WERI-Rb-1 (cell line): ENCODE measurements around the gene DZANK1.

Experiments used
- DNase-seq: peaks from one replicate; pipeline ENCODE4 v3.0.0-alpha.2; 2020
- H3K27ac ChIP-seq: fragments of 250-450 bp; sonication (Bioruptor Pico); 2 replicates; pipeline ENCODE4 v1.5.1; 2020; ENCODE audit warnings: mild to moderate bottlenecking, moderate library complexity
- H3K27me3 ChIP-seq: fragments of 250-450 bp; sonication (Bioruptor Pico); 2 replicates; pipeline ENCODE4 v1.5.1; 2021; ENCODE audit warnings: mild to moderate bottlenecking, low read depth, moderate library complexity; ENCODE audit not compliant: insufficient read depth, severe bottlenecking
- H3K36me3 ChIP-seq: fragments of 250-450 bp; sonication (Bioruptor Pico); 2 replicates; pipeline ENCODE4 v1.5.1; 2020; ENCODE audit warnings: mild to moderate bottlenecking, moderate library complexity
- H3K4me3 ChIP-seq: 2 replicates; pipeline ENCODE4 v1.5.1; 2011; ENCODE audit warnings: low read depth, mild to moderate bottlenecking, control low read depth, low read length
- H3K9me3 ChIP-seq: fragments of 250-450 bp; sonication (Bioruptor Pico); 2 replicates; pipeline ENCODE4 v1.5.1; 2021; ENCODE audit warnings: mild to moderate bottlenecking, moderate library complexity; ENCODE audit not compliant: severe bottlenecking
- TF ChIP-seq, protein P1 (sequence below): IDR thresholded peaks from 2 replicates; pipeline ENCODE4 v1.5.1; 2011; ENCODE audit warnings: low read depth, mild to moderate bottlenecking, control low read depth, inconsistent platforms, low read length

Gene DZANK1

GRCh38 chr20:18496740-18497592 lies 30.1 kb upstream of the DZANK1 start, which contains the start of gene RBBP9:
TSS of gene RBBP9 (minus strand) at chr20:18497225. CDS start at chr20:18497167, 58 bp downstream.
- no peaks in the 10 kb centered on the region for H3K27me3 ChIP-seq
- peak; percentile 90 for DNase-seq
- H3K36me3 ChIP-seq: peaks cover 17% of the 10 kb centered on the region
- TF ChIP-seq, protein P1, sequence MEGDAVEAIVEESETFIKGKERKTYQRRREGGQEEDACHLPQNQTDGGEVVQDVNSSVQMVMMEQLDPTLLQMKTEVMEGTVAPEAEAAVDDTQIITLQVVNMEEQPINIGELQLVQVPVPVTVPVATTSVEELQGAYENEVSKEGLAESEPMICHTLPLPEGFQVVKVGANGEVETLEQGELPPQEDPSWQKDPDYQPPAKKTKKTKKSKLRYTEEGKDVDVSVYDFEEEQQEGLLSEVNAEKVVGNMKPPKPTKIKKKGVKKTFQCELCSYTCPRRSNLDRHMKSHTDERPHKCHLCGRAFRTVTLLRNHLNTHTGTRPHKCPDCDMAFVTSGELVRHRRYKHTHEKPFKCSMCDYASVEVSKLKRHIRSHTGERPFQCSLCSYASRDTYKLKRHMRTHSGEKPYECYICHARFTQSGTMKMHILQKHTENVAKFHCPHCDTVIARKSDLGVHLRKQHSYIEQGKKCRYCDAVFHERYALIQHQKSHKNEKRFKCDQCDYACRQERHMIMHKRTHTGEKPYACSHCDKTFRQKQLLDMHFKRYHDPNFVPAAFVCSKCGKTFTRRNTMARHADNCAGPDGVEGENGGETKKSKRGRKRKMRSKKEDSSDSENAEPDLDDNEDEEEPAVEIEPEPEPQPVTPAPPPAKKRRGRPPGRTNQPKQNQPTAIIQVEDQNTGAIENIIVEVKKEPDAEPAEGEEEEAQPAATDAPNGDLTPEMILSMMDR: no peak
- peak within 1 kb of the TSS; percentile 84 for H3K27ac ChIP-seq
- H3K9me3 ChIP-seq: no peaks in the 10 kb centered on the region
- peak within 1 kb of the TSS; percentile 88 for H3K4me3 ChIP-seq

DNA sequence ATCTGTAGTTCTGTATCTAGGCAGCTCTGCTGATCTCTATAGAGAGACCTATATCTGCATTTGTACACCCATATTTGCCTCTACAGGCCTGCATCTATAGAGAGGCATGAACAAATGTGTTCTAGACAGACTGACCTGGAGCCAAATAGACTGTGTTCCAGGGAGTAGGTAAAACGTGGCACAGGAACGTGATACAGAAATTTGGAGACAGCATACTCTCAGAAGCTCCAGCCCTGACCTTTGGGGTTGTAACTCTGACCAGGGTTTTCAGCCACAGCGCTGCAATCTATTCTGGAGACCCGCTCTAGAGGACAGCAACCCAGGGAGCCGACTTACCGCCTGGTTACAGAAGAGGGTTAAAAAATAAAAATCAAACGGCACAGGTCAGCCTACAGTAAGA lies 29.2 kb upstream of the DZANK1 start:
- DNase-seq: no peak
- H3K9me3 ChIP-seq: no peaks in the 10 kb centered on the region
- peaks cover 24% of the 10 kb centered on the region for H3K36me3 ChIP-seq
- H3K27ac ChIP-seq: no peak overlapping the region
- H3K4me3 ChIP-seq: peak overlapping the region; percentile 88
- TF ChIP-seq, protein P1: no peak
- no peaks in the 10 kb centered on the region for H3K27me3 ChIP-seq

DNA sequence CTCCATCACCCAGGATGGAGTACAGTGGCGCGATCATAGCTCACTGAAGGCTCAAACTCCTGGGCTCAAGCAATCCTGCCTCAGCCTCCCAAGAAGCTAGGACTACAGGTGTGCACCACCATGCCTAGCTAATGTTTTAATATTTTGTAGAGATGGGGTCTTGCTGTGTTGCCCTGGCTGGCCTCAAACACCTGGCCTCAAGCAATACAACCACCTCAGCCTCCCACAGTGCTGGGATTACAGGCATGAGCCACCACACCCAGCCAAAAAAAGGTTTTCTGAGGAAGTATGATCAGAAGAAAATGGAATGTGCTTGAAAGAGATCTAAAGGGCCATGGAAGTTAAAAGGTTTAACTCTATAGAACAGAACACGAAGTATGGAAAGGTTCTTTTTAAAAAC lies 21.5 kb upstream of the DZANK1 start:
- Histone ChIP-seq H3K27ac (no peak overlapping the region), H3K4me3 (no peak overlapping the region), H3K9me3 (no peaks in the 10 kb centered on the region), H3K36me3 (peaks cover 73% of the 10 kb centered on the region), H3K27me3 (no peaks in the 10 kb centered on the region)
- TF ChIP-seq, protein P1: no peak
- no peak for DNase-seq

DNA sequence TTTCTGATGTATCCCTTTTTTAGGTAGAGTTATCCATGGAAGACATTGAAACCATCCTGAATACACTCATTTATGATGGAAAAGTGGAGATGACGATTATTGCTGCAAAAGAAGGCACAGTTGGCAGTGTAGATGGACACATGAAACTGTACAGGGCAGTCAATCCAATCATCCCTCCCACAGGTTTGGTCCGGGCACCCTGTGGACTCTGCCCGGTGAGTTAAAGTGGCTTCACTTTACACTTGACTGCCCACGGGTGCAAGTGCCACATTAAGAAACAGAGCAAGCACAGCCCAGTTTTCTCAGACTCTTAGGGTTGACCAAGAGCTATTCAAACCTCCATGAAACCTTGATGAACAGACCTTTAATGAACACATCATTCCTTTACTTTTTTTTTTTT lies 14.8 kb upstream of the DZANK1 start:
- Histone ChIP-seq H3K36me3 (peaks cover 56% of the 10 kb centered on the region), H3K27me3 (no peaks in the 10 kb centered on the region), H3K9me3 (no peaks in the 10 kb centered on the region), H3K4me3 (no peak overlapping the region), H3K27ac (no peak overlapping the region)
- TF ChIP-seq, protein P1: no peak
- DNase-seq: no peak

DNA sequence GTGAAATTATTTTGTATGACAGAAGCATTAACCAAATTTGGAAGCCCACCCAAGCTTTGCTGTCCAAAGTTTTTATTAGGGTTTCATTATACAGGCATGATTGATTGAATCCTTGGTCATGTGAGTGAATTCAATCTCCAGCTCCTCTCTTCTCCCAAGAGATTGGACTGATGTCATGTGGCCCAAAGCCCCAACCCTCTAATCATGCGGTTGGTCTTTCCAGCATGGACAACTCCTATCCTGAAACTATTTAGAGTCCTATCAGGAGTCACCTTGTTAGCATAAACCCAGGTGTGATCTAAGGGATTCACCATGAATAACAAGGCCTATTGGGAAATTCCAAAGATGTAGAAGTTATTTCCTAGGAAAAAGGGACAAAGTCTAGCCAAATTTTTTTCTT lies 11.0 kb upstream of the DZANK1 start:
- peaks cover 60% of the 10 kb centered on the region for H3K36me3 ChIP-seq
- TF ChIP-seq, protein P1: no peak

More for the DNA sequence above, 11.0 kb upstream of the DZANK1 start:
- DNase-seq: no peak
- Histone ChIP-seq H3K27ac (no peak overlapping the region), H3K9me3 (no peaks in the 10 kb centered on the region), H3K4me3 (no peak overlapping the region), H3K27me3 (no peaks in the 10 kb centered on the region)
